HG03139 (cell line): ENCODE measurements around the gene NUDT4.

Experiments used
- ATAC-seq: cut with Tn5 transposase; IDR thresholded peaks from one replicate; pipeline ENCODE4 v1.9.1; 2021; ENCODE audit not compliant: unreplicated experiment

NUDT4 gene

GRCh38 chr12:93377252-93378195 lies at the start of gene NUDT4:
Gene NUDT4 (plus strand): TSS chr12:93377925. CDS start chr12:93378323, 398 bp downstream.
- peak; percentile 66 for ATAC-seq

GRCh38 chr12:93333054-93333453 lies 44.7 kb upstream of the NUDT4 start:
- ATAC-seq, result no peak

DNA sequence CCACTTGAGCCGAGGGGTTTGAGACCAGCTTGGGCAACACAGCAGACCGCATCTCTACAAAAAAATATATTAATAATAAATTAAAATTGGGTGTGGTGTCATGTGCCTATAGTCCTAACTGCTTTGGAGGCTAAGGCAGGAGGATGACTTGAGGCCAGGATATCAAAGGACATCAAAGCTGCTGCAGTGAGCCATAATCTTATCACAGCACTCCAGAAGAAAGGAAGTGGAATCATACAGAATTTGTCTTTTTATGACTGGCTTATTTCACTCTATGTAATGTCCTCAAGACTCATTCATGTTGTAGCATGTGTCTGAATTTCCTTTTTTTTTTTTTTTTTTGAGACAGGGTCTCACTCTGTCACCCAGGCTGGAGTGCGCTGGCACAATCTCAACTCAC lies 43.9 kb upstream of the NUDT4 start:
- ATAC-seq, result no peak

GRCh38 chr12:93335603-93336162 lies 42.0 kb upstream of the NUDT4 start:
- no peak for ATAC-seq

DNA sequence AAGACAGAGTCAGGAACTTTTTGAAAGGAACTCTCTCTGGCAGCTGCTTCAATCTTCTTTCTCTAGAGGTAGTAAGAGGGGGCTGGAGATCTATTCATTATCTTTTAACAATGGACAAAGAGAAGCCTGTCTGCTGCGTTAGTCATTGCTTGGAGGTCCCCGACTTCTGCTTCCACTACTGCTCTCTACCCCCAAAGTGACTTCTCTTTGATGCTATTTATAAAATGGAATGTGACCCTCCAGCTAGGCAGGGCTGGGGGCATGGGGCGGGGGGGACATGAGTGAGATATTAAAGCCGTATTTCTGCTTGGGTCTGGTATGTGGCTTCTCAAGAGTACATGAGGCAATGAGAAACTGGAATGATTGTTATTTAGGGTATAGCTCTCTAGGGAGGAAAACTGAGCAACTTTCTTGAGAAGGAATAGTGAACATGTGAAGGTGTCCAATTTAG lies 41.4 kb upstream of the NUDT4 start:
- no peak for ATAC-seq

GRCh38 chr12:93338598-93338997 lies 39.1 kb upstream of the NUDT4 start:
- ATAC-seq, result no peak

- ATAC-seq, result no peak
Measured at GRCh38 chr12:93339695-93340094, 38.0 kb upstream of the NUDT4 start.

DNA sequence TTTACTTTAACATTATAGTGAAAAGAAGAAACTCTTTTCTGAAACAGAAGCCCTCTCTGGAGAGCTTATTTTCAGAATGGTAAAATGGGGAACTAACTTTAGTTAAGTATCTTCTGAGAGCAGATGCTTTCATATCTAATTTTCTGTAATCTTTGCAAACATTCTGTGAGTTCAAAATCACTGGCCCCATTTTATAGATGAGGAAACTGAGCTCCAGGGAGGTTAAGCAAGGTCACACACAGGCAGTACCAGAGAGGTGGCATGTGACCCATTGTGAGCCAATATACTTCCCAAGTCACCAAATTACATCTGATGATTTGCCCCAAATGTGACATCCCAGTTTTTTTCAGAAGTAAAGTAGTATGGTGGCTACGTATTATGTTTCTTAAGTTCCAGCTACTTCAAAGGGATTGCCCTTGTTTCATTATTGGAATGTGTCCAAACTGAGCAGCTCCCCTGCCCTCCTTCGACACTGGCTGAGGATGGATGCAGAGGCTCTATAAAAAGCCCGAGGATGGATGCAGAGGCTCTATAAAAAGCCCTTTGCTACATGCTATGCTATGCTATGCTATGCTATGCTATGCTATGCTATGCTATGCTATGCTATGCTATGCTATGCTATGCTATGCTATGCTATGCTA lies 36.2 kb upstream of the NUDT4 start:
- ATAC-seq, result no peak

GRCh38 chr12:93347054-93347785 lies 30.5 kb upstream of the NUDT4 start:
- ATAC-seq, result no peak

GRCh38 chr12:93348575-93349435 lies 28.9 kb upstream of the NUDT4 start:
- no peak for ATAC-seq

DNA sequence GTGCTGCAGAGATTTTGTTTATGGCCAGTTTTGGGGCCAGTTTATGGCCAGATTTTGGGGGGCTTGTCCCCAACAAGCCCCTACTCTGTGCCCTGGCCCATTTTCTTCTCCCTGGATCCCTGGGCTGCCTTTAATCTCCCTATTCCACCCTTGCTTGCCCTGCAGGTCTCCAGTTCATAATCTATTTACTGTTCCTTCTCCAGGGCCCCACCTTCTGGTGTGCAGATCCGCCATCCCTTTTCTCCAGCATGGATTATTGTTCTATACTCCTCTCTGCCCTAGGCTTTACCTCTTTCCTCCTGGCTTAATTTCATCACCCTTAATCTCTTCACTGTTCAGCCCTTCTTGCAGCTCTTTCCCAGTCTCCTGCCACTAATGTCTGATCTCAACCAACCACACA lies 26.0 kb upstream of the NUDT4 start:
- no peak for ATAC-seq

GRCh38 chr12:93352321-93352720 lies 25.4 kb upstream of the NUDT4 start:
- no peak for ATAC-seq

- no peak for ATAC-seq
Measured at GRCh38 chr12:93356214-93356613, 21.5 kb upstream of the NUDT4 start.

- ATAC-seq, result no peak
Measured at GRCh38 chr12:93358058-93358457, 19.7 kb upstream of the NUDT4 start.

DNA sequence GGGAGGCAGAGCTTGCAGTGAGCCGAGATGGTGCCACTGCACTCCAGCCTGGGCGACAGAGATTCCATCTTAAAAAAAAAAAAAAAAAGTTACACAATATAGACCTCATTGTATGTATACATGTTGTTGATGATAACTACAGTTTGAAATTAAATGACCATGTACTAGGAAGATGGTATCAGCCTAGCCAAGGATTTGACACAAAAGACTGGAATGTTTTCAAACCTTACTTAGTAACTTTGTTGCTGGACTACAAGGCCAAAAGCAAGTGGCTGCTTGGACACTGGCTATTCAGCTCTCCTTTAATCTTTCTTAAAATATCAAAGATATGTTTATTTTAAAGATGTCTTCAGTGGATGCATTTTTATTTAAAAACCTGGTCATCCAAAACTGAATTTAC lies 18.9 kb upstream of the NUDT4 start:
- ATAC-seq, result no peak

DNA sequence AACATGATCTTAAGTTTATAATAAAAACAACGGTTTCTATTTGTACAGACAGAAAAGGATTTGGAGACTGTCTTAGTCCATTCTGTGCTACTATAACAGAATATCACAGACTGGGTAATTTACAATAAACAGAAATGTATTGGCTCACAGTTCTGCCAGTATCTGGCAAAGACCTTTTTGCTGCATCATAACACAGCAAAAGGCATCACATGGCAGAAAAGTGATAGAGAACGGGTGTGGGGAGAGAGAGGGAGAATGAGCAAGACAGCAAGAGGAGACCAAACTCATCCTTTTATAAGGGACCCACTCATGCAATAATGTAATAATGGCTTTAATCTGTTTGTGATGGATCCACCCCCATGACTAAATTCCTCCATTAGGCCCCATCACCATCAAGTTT lies 17.0 kb upstream of the NUDT4 start:
- ATAC-seq, result no peak

- no peak for ATAC-seq
Measured at GRCh38 chr12:93361151-93361919, 16.4 kb upstream of the NUDT4 start.

DNA sequence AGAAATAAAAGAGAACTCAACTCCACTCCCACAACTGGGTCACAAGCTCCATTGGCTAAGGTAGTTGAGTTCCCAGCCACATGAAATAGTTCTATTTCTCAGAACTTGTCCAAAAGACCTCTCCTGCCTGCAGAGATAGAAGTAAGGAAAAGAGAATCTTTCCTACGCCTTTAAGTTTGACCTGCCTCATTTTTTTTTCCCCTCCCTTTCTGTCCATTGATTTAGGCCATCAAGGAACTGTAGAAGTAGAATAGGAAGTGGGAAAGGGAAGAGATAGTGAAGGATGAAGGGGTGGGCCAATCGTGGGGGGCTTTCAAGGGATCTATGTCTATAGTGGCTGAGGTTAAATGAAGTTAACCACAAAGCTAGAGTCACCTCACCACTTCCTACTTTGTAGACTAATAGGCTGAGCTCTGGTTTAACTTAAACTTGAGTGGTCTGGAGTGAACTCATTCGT lies 13.9 kb upstream of the NUDT4 start:
- no peak for ATAC-seq

GRCh38 chr12:93365616-93366405 lies 11.9 kb upstream of the NUDT4 start:
- ATAC-seq, result no peak
